GM21576 (cell line): ENCODE data around the gene DMKN.
"Not testable (repeated sequence)": the region's sequence is repeated elsewhere in the genome, so short reads cannot be mapped to it uniquely, and the experiment has no call there.

ENCODE experiments used
- ATAC-seq: cut with Tn5 transposase; IDR thresholded peaks from one replicate; pipeline ENCODE4 v1.9.1; 2021; ENCODE audit warnings: mild to moderate bottlenecking, moderate library complexity; ENCODE audit not compliant: unreplicated experiment

The DMKN gene

DNA sequence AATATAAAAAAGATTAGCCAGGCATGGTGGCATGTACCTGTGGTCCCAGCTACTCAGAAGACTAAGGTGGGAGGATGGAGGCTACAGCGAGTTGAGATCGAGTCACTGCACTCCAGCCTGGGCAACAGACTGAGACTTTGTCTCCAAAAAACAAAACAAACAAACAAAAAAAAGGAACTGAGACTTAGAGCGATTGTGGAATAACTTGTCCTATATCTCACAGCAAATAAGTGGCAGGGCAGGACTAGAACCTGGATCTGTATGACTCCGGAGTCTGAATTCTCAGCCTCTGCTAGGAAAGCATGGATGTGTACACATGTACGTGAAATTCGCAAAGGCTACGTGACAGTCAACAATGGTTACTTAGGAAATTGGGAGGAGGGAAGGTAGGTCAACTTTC, 43.3 kb downstream of the DMKN start:
- ATAC-seq = no peak

GRCh38 chr19:35468637-35469036, 44.8 kb downstream of the DMKN start:
- no peak for ATAC-seq

- ATAC-seq = no peak
Measured at GRCh38 chr19:35466259-35466658, 47.2 kb downstream of the DMKN start.

DNA sequence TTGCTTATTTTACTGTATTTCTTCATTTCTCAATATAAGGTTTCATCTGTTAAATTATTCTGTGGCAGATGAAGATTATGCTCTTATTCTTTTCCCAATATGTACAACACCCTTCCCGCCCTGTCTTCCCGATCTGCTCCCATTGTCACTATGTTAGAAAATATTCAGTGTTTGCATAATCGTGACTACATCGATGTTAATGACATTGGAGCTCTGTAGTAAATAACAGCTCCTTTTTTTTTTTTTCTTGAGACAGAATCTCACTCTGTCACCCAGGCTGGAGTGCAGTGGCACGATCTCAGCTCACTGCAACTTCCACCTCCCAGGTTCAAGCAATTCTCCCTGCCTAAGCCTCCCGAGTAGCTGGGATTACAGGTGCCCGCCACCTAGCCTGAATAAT, 50.5 kb downstream of the DMKN start:
- ATAC-seq = not testable (repeated sequence)

DNA sequence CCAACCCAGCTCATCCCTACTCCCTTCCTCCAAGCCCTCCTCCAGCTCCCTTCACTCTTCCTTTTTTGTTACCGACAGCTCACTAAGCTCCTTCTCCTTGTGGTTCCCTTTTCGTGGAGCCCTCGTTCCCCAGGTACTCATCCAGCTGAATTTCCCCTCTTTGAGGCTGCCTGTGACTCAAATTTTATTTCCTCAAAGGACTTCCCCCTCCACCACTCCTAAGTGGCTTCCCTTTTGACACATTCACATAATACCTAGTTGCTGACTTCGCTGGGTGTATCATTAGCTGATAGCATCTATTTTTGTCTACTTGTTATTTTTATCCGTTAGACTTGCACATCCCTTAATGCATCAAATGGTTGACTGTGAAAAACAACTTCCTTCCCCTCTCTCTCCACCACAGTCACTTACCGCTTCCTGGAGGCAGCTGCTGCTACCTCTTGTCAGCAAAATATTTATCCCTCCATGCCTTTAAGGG, 50.9 kb downstream of the DMKN start:
- peak; percentile 55 for ATAC-seq

DNA sequence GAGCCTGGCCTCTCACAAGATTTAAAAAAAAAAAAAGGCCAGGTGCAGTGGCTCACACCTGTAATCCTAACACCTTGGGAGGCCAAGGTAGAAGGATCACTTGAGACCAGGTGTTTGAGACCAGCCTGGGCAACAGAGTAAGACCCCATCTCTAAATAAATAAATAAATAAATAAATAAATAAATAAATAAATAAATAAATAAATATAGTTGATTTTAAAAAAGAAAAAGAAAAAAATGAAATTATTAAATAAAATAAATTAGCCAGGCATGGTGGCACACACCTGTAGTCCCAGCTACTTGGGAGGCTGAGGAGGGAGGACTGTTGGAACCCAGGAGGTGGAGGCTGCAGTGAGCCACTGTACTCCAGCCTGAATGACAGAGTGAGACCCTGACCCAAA, 51.7 kb downstream of the DMKN start:
- ATAC-seq = not testable (repeated sequence)

DNA sequence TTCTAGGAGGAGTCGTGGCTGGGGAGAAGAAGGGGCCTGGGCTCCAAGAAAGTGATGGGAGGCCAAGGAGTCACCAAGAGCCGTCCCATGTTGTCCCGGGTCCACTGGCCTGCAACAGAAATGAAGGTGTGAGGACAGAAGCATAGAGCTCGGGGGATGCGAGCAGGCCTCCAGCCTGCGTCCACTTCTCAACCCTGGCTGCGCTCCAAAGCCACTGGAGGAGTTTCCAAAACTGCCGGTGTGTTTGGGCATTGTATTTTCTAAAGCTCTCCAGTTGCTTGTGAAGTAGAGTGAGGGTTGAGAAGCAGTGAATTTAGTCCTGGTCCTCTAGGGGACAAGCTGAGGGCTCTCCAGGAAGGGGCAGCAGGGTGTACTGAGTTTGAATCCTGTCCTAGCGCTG, 52.4 kb downstream of the DMKN start:
- ATAC-seq = no peak

DNA sequence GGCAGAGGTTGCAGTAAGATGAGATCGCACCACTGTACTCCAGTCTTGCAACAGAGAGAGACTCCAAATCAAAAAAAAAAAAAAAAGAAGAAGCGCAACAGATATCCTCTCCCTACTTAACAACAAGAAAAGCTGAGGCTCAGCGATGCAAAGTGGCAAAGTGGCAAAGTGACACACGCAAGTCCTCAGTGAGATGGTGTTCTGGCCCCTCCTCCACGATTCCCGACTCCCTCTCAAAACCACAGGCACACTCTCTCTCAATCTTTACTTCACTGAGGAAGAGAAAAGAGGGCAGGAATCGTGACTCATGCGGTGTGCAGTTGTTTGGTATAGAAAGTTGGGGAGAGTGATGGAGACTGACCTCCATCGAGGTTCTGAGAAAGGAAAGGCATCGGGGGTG, 52.8 kb downstream of the DMKN start:
- ATAC-seq = no peak

DNA sequence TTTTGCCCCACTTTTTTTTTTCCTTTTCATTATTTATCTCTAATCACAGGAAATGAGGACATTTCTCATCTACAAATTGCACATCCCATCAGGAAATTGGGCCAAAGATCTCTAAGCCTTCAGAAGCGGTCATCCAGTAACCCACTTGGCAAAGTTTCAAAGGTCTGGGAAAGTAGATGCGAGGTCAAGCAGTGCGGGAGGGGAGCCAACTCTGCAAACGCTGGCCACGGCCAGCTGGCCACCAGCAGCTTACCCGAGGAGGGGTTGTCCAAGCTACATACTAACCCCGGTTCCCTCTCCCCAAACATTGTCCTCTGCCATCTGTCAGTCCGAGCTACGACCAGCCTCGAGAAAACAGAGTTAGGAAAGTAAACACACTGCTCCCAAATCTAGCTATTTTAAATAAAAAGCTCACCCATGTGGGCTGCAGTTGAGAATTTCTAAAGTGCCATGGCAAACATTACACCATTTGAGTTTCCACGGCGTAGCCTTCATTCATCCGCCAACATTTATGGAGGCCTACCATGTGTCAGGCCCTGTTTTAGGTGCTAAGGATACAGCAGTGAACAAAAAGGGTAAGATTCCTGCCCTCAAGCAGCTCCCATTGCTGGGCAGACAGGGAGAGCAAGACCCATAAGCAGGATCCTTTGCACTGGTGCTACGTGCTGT, 53.9 kb downstream of the DMKN start:
- ATAC-seq = no peak

- no peak for ATAC-seq
Measured at GRCh38 chr19:35458731-35459391, 54.6 kb downstream of the DMKN start.

GRCh38 chr19:35458192-35458591, 55.3 kb downstream of the DMKN start:
- no peak for ATAC-seq

- no peak for ATAC-seq
Measured at GRCh38 chr19:35457173-35457572, 56.3 kb downstream of the DMKN start.

DNA sequence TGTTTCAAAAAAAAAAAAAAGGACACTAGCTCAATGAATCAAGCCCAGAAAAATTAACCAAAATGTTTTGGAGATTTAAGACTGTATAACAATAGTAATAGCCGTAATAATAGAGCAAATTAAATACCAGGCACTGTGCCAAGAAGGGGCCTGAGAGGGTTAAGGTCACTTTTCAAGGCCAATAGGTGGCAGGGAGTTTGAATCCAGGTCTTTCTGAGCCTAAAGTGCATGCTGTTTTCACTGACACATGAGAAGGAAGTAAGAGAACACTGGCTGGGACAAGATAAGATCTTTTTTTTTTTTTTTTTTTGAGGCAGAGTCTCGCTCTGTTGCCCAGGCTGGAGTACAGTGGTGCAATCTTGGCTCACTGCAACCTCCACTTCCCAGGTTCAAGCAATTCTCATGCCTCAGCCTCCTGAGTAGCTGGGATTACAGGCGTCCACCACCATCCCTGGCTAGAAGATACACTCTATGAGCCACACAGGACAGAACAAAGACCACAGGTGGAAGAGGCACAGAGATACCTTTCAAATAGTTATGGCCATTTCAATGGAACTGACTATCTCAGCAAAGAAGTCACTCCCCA, 57.7 kb downstream of the DMKN start:
- no peak for ATAC-seq

DNA sequence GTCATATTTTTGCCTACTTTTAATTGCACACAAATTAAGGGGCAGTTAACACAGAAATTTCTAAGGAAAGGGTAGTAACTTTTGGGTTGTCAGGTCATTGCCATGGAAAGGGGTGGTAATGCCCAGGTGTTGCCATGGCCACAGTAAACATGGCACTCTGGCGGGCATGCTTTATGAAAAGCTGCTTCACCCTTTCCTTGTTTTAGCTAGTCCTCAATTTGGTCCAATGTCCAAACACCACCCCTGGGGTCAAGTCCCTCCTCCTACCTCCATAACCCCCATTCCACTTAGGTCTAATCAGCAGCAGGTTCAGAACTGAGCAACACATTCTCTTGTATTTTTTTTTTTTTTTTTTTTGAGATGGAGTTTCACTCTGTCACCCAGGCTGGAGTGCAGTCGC, 58.8 kb downstream of the DMKN start:
- ATAC-seq = no peak

DNA sequence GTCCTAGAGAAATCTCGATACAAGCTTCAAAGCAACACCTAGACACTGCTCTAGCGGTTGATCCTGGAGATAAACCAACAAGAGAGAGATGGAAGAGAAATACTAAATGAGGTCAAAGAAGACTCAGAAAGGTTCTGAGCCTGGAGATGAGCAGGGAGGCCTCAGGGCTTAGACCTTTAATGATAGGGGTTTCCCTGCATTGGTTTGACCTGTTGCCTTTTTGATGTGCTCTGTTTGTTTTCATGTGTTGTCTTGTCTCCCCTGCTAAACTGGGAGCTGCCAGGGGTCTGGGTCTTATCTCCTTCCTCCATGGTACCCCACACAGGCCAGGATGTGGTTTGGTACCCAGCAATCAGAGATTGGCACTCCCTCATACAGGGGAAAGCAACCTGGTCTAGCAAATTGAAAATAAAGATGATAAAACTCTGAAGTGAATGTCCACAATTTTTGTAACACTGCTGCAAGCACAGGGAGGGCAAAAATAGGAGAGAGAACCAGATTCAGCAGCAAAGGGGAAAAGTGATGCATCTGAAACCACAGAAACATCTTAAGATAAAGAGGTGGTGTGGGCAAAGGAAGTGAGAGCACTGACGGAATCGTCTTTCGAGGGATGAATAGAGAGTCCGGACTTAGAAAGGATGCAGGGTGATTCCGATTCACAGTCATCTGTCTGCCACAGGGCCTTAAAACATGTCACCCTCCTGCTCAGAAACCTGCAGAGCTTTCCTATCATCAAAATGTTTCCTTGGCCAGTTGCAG, 61.9 kb downstream of the DMKN start:
- peak; percentile 59 for ATAC-seq

GRCh38 chr19:35449359-35450043, 63.9 kb downstream of the DMKN start:
- ATAC-seq = no peak

DNA sequence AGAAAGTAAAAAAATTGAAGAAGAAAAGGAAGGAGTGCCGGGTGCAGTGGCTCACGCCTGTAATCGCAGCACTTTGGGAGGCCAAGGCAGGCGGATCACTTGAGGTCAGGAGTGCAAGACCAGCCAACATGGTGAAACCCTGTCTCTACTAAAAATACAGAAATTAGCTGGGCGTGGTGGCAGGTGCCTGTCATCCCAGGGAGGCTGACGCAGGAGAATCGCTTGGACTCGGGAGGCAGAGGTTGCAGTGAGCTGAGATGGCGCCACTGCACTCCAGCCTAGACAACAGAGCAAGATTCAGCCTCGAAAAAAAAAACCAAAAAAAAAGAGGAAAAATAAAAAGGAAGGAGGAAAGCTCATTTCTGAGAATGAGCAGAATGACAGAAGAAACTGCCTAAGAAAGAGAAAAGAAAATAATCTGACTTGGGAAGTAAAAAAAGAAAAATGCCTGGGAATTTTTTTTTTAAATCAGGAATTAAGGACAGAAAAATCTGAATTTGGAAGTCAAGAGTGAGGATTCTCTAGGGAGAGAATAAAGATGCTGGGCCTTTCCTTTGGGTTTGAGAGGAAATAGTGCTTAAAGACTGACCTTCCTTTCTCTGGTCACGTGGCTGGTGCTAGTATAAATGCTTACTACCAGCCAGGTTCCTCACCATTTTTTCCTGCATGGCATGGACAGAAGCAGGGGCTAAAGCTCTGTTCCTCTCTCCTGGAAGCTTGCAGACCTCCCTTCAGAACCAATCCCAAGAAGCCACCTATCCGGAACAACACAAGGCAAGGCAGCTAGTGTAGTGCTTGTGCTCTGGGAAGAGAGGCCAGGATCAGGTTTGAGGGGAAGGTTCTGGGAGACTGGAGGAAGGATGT, 65.6 kb downstream of the DMKN start, which contains the start of gene FFAR2:
Gene FFAR2 (plus strand): TSS at position 652 of the 864 bp plus-strand sequence. CDS start 1,458 bp downstream, outside the sequence.
- no peak for ATAC-seq
